Neural crest cell (in vitro differentiated cells): ENCODE measurements around the gene CERKL. TPM values are rescaled to one million over a fixed set of nuclear protein-coding genes. Genes with fewer than 3 reads are reported as not detected.

Source experiments
- DNase-seq: peaks from one replicate; pipeline ENCODE4 v3.0.0; 2021; ENCODE audit warnings: low read depth, mixed read lengths, low spot score
- H3K27ac Mint-ChIP-seq: one replicate; pipeline ENCODE4 v1.8.0; 2021; ENCODE audit warnings: mild to moderate bottlenecking, mixed read lengths; ENCODE audit not compliant: unreplicated experiment
- H3K27me3 Mint-ChIP-seq: 2 replicates; pipeline ENCODE4 v1.8.0; 2021; ENCODE audit warnings: low read depth, mild to moderate bottlenecking, mixed read lengths
- H3K36me3 Mint-ChIP-seq: 2 replicates; pipeline ENCODE4 v1.8.0; 2021; ENCODE audit warnings: low read depth, mild to moderate bottlenecking, mixed read lengths
- H3K4me1 Mint-ChIP-seq: 2 replicates; pipeline ENCODE4 v1.8.0; 2021; ENCODE audit warnings: mixed read lengths
- H3K4me3 Mint-ChIP-seq: one replicate; pipeline ENCODE4 v1.8.0; 2021; ENCODE audit warnings: mild to moderate bottlenecking, mixed read lengths
- H3K9me3 Mint-ChIP-seq: 2 replicates; pipeline ENCODE4 v1.8.0; 2021; ENCODE audit warnings: mixed read lengths
- CTCF ChIP-seq: fragments of 200-600 bp; sonication (generic); conservative IDR thresholded peaks from 2 replicates; pipeline ENCODE4 v1.5.0; 2021; ENCODE audit warnings: antibody characterized with exemption, mild to moderate bottlenecking
- total RNA-seq: library from RNA; stranded (reverse); gene quantifications from 2 replicates; pipeline ENCODE4 v1.2.1, GENCODE V29; 2021

The CERKL gene
- total RNA-seq, 1 donor from 2014 or later: 0.28 TPM

GRCh38 chr2:181662287-181662686, 5.4 kb upstream of the CERKL start:
- peaks cover 71% of the 10 kb centered on the region for H3K27me3 Mint-ChIP-seq
- H3K4me3 Mint-ChIP-seq: no peak overlapping the region
- DNase-seq: no peak
- H3K9me3 Mint-ChIP-seq: peaks cover 6% of the 10 kb centered on the region
- H3K27ac Mint-ChIP-seq: no peak overlapping the region
- no peak for TF ChIP-seq CTCF
- peaks cover 3% of the 10 kb centered on the region for H3K36me3 Mint-ChIP-seq
- peaks cover under 1% of the 10 kb centered on the region for H3K4me1 Mint-ChIP-seq

- no peaks in the 10 kb centered on the region for H3K36me3 Mint-ChIP-seq
- H3K27ac Mint-ChIP-seq: no peak overlapping the region
- H3K4me1 Mint-ChIP-seq: peaks cover 8% of the 10 kb centered on the region
- peaks cover 72% of the 10 kb centered on the region for H3K27me3 Mint-ChIP-seq
- no peak for DNase-seq
- H3K4me3 Mint-ChIP-seq: no peak overlapping the region
- no peaks in the 10 kb centered on the region for H3K9me3 Mint-ChIP-seq
- no peak for TF ChIP-seq CTCF
These were observed 3.3 kb upstream of the CERKL start for GRCh38 chr2:181660181-181660580.

GRCh38 chr2:181658444-181658843, 1.5 kb upstream of the CERKL start:
- no peak overlapping the region for H3K27ac Mint-ChIP-seq
- H3K9me3 Mint-ChIP-seq: no peaks in the 10 kb centered on the region
- peaks cover 87% of the 10 kb centered on the region for H3K27me3 Mint-ChIP-seq
- TF ChIP-seq CTCF: no peak
- no peak for DNase-seq
- peaks cover 8% of the 10 kb centered on the region for H3K4me1 Mint-ChIP-seq
- H3K4me3 Mint-ChIP-seq: peak overlapping the region; percentile 29
- H3K36me3 Mint-ChIP-seq: no peaks in the 10 kb centered on the region

- Mint-ChIP-seq H3K27ac (no peak overlapping the region), H3K36me3 (no peaks in the 10 kb centered on the region), H3K9me3 (no peaks in the 10 kb centered on the region), H3K4me3 (peak overlapping the region; percentile 80), H3K4me1 (peaks cover 8% of the 10 kb centered on the region), H3K27me3 (peaks cover 94% of the 10 kb centered on the region)
- no peak for DNase-seq
- TF ChIP-seq CTCF: no peak
These were observed 474 bp upstream of the CERKL start for GRCh38 chr2:181657379-181657778.

- Mint-ChIP-seq H3K27me3 (peaks cover 96% of the 10 kb centered on the region), H3K36me3 (no peaks in the 10 kb centered on the region), H3K9me3 (peaks cover 2% of the 10 kb centered on the region), H3K27ac (no peak overlapping the region), H3K4me1 (peaks cover 8% of the 10 kb centered on the region), H3K4me3 (no peak overlapping the region)
- DNase-seq: no peak
- TF ChIP-seq CTCF: no peak
These were observed 1.4 kb downstream of the CERKL start for GRCh38 chr2:181655519-181655918.

- H3K36me3 Mint-ChIP-seq: peaks cover 2% of the 10 kb centered on the region
- DNase-seq: no peak
- peaks cover 92% of the 10 kb centered on the region for H3K27me3 Mint-ChIP-seq
- no peaks in the 10 kb centered on the region for H3K4me1 Mint-ChIP-seq
- H3K27ac Mint-ChIP-seq: no peak overlapping the region
- H3K4me3 Mint-ChIP-seq: no peak overlapping the region
- no peak for TF ChIP-seq CTCF
- H3K9me3 Mint-ChIP-seq: peaks cover 8% of the 10 kb centered on the region
These were observed 7.4 kb downstream of the CERKL start for GRCh38 chr2:181649436-181649979.
